ENCODE data around the gene TENM4.

The TENM4 gene

DNA sequence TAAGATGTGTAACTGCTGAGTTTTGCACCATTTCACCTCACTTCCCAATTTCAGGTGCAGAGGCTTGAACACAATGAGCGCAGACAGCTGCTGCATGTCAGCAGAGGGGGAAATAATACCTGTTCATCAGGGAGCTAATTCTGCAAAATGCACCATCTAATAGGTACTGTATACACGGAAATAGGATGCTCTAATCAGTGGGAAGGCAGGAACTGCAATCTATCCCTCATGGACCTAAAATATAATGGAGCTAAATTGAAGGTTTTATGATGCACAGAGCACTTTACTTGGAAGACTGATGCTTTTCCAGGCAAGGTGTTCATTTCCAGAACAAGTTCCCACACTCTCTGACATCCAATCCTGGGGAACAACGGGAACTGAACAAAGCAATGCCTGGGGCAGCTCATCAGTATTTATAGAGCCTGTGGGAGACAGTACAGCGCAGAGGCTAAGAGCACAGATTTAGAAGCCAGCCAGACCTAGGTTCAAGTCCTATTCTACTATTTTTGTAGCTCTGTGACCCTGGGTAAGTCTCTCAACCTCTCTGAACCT, 78.5 kb downstream of the TENM4 start:
- Histone ChIP-seq H3K4me1 (ENCODE audit: control insufficient read depth in 1 of 2, insufficient read depth in 2 of 2, low read length in 2 of 2) (no peaks in the 10 kb centered on the region), H3K27me3 (ENCODE audit: control insufficient read depth in 1 of 2, insufficient read depth in 2 of 2, low read length in 2 of 2) (no peaks in the 10 kb centered on the region), H3K4me3 (ENCODE audit: low read depth in 1 of 2, low read length in 2 of 2) (no peak overlapping the region), H3K9ac (ENCODE audit: low read depth in 1 of 2, low read length in 2 of 2) (no peak overlapping the region), H3K36me3 (ENCODE audit: control insufficient read depth in 1 of 2, insufficient read depth in 2 of 2, low read length in 2 of 2) (no peaks in the 10 kb centered on the region), H3K9me3 (ENCODE audit: control insufficient read depth in 1 of 2, low read length in 2 of 2) (no peaks in the 10 kb centered on the region), H3K27ac (ENCODE audit: low read depth, low read length) (no peak overlapping the region)

DNA sequence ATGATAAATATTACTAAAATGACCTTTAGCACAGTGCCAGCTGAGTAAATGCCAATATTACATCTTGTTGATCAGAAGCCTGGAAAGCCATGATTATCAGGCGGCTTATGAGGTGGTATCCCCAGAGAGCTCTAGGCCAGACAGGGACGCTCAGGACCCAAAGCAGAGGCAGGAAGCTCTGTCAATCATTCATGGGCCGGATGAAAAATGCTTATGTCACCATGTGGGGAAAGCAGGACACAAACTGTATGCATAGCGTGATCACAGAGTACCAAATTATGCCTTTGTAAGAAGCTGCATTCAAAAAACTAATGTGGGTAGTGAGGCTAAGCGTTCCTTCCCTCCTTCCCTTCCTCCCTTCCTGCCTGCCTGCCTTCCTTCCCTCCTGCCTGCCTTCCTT, 82.6 kb downstream of the TENM4 start:
- Histone ChIP-seq H3K9ac (ENCODE audit: low read depth in 1 of 2, low read length in 2 of 2) (no peak overlapping the region), H3K4me3 (ENCODE audit: low read depth in 1 of 2, low read length in 2 of 2) (no peak overlapping the region), H3K9me3 (ENCODE audit: control insufficient read depth in 1 of 2, low read length in 2 of 2) (no peaks in the 10 kb centered on the region), H3K27me3 (ENCODE audit: control insufficient read depth in 1 of 2, insufficient read depth in 2 of 2, low read length in 2 of 2) (no peaks in the 10 kb centered on the region), H3K36me3 (ENCODE audit: control insufficient read depth in 1 of 2, insufficient read depth in 2 of 2, low read length in 2 of 2) (no peaks in the 10 kb centered on the region), H3K4me1 (ENCODE audit: control insufficient read depth in 1 of 2, insufficient read depth in 2 of 2, low read length in 2 of 2) (no peaks in the 10 kb centered on the region), H3K27ac (ENCODE audit: low read depth, low read length) (no peak overlapping the region)

DNA sequence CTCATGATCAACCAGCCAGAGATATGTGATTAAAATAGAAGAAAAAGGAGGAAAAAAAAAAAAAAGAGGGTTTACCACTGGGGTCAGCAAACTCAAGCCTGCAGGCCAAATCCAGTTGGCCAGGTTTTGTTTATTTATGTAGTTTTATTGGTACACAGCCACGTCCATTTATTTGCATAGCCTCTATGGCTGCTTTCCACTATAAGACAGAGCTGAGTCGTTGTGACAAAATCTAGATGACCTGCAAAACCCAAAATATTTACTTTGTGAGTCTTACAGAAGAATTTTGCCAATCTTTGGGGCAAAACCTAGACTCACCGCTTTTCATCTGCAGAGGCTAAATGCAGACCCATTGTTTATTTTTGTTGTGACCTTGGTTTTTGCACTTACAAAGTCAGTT, 87.1 kb downstream of the TENM4 start:
- Histone ChIP-seq H3K9me3 (ENCODE audit: control insufficient read depth in 1 of 2, low read length in 2 of 2) (no peaks in the 10 kb centered on the region), H3K27me3 (ENCODE audit: control insufficient read depth in 1 of 2, insufficient read depth in 2 of 2, low read length in 2 of 2) (no peaks in the 10 kb centered on the region), H3K27ac (ENCODE audit: low read depth, low read length) (no peak overlapping the region), H3K9ac (ENCODE audit: low read depth in 1 of 2, low read length in 2 of 2) (no peak overlapping the region), H3K36me3 (ENCODE audit: control insufficient read depth in 1 of 2, insufficient read depth in 2 of 2, low read length in 2 of 2) (no peaks in the 10 kb centered on the region), H3K4me3 (ENCODE audit: low read depth in 1 of 2, low read length in 2 of 2) (no peak overlapping the region), H3K4me1 (ENCODE audit: control insufficient read depth in 1 of 2, insufficient read depth in 2 of 2, low read length in 2 of 2) (no peaks in the 10 kb centered on the region)

DNA sequence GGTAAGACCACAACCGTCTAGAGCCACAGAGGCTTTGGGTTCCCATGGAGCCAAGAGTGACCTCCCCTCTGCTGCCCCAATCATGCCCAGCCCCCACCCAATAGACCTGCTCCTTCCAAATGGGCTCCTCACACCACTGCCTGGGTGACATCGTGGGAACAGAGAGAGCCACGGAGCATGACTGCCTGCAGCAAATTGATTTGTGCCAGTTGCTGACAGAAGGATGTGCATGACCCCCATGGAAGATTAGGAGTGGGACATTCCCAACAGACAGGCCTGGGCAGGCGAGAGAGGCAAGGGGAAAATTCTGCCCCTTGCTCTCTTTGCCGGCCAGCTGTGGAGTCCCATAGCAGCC, 88.5 kb downstream of the TENM4 start:
- H3K9me3 ChIP-seq (ENCODE audit: control insufficient read depth in 1 of 2, low read length in 2 of 2): no peaks in the 10 kb centered on the region
- H3K4me1 ChIP-seq (ENCODE audit: control insufficient read depth in 1 of 2, insufficient read depth in 2 of 2, low read length in 2 of 2): no peaks in the 10 kb centered on the region
- H3K4me3 ChIP-seq (ENCODE audit: low read depth in 1 of 2, low read length in 2 of 2): no peak overlapping the region
- H3K9ac ChIP-seq (ENCODE audit: low read depth in 1 of 2, low read length in 2 of 2): no peak overlapping the region
- no peaks in the 10 kb centered on the region for H3K36me3 ChIP-seq (ENCODE audit: control insufficient read depth in 1 of 2, insufficient read depth in 2 of 2, low read length in 2 of 2)
- no peak overlapping the region for H3K27ac ChIP-seq (ENCODE audit: low read depth, low read length)
- no peaks in the 10 kb centered on the region for H3K27me3 ChIP-seq (ENCODE audit: control insufficient read depth in 1 of 2, insufficient read depth in 2 of 2, low read length in 2 of 2)

DNA sequence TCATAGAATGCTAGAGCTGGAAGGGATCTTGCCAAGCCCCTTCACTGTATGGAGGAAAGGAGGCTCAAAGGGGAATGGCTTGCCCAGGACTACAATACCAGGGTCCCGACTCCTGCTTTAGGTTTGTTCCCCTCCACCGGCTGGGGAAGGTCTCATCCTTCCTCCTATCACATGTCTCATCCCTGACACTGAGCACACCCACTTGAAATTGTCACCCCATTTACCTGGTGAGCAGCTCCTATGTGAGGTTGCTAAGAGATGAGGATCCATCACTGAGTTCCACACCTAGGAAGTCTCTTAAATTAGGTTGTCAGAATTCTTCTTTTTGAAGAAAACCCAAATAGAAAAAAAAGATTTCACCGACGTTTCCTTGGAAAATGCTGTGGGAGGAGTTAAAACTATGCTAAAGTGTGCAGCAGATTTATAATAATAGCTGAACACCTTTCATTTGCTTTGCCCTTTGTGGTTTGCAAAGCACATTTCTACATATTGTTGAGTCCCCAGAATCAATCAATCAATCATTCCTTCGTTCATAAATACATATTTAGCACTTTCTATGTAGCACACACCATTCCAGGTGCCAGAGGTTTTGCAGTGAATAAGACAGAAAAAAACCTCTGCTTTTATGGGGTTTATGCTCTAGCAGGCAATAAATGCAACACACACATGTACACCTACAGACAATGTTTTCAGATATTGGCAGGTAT, 91.7 kb downstream of the TENM4 start:
- no peak overlapping the region for H3K4me3 ChIP-seq (ENCODE audit: low read depth in 1 of 2, low read length in 2 of 2)
- no peak overlapping the region for H3K9ac ChIP-seq (ENCODE audit: low read depth in 1 of 2, low read length in 2 of 2)
- H3K27ac ChIP-seq (ENCODE audit: low read depth, low read length): no peak overlapping the region
- H3K36me3 ChIP-seq (ENCODE audit: control insufficient read depth in 1 of 2, insufficient read depth in 2 of 2, low read length in 2 of 2): no peaks in the 10 kb centered on the region
- no peaks in the 10 kb centered on the region for H3K4me1 ChIP-seq (ENCODE audit: control insufficient read depth in 1 of 2, insufficient read depth in 2 of 2, low read length in 2 of 2)
- H3K27me3 ChIP-seq (ENCODE audit: control insufficient read depth in 1 of 2, insufficient read depth in 2 of 2, low read length in 2 of 2): no peaks in the 10 kb centered on the region
- H3K9me3 ChIP-seq (ENCODE audit: control insufficient read depth in 1 of 2, low read length in 2 of 2): no peaks in the 10 kb centered on the region

DNA sequence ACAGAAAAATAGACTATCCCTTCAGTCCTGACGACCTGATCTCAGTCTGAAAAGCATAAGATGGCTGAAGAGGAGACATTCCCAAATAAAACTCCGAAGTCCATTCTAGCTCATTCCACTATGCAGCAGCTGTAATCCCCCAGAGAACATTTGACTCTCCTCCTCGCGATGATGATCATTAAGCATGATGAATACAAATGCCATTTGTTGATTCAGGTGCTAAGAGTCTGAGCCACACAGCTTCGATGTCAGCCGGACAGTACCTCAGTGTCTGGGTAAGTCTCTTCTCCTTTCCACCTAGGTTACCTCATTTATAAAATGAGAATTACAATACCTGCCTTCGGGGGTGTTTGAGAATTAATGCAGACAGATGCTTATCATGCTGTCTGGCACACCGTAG, 94.8 kb downstream of the TENM4 start:
- no peaks in the 10 kb centered on the region for H3K27me3 ChIP-seq (ENCODE audit: control insufficient read depth in 1 of 2, insufficient read depth in 2 of 2, low read length in 2 of 2)
- no peaks in the 10 kb centered on the region for H3K36me3 ChIP-seq (ENCODE audit: control insufficient read depth in 1 of 2, insufficient read depth in 2 of 2, low read length in 2 of 2)
- H3K9ac ChIP-seq (ENCODE audit: low read depth in 1 of 2, low read length in 2 of 2): no peak overlapping the region
- H3K4me3 ChIP-seq (ENCODE audit: low read depth in 1 of 2, low read length in 2 of 2): no peak overlapping the region
- no peaks in the 10 kb centered on the region for H3K4me1 ChIP-seq (ENCODE audit: control insufficient read depth in 1 of 2, insufficient read depth in 2 of 2, low read length in 2 of 2)
- H3K9me3 ChIP-seq (ENCODE audit: control insufficient read depth in 1 of 2, low read length in 2 of 2): no peaks in the 10 kb centered on the region
- H3K27ac ChIP-seq (ENCODE audit: low read depth, low read length): no peak overlapping the region

DNA sequence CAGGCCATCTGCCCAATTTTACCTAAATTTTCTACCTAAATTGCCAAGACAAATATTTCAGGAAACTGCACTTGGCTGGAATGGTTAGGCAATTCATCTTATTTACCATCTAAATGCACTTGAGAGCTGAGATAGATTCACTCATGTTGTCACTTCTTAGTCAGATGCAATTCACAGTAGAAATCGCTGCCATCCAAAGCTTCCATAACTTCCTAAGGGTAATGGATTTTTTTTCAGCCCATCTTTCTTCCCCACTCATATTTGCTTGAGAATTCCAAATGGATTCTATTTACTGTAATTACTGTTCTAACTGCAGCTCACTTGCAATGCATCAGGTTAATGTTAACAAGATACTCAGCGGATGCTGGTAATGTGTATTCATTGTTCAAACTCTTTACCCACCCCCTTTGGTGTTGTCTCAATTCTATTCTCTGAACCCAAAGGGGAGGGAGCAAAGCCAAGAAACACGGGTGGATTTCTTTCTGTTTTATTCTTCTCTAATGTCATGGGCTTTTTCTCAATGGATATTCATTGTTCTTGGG, 96.0 kb downstream of the TENM4 start:
- Histone ChIP-seq H3K4me1 (ENCODE audit: control insufficient read depth in 1 of 2, insufficient read depth in 2 of 2, low read length in 2 of 2) (no peaks in the 10 kb centered on the region), H3K36me3 (ENCODE audit: control insufficient read depth in 1 of 2, insufficient read depth in 2 of 2, low read length in 2 of 2) (no peaks in the 10 kb centered on the region), H3K4me3 (ENCODE audit: low read depth in 1 of 2, low read length in 2 of 2) (no peak overlapping the region), H3K27me3 (ENCODE audit: control insufficient read depth in 1 of 2, insufficient read depth in 2 of 2, low read length in 2 of 2) (no peaks in the 10 kb centered on the region), H3K27ac (ENCODE audit: low read depth, low read length) (no peak overlapping the region), H3K9ac (ENCODE audit: low read depth in 1 of 2, low read length in 2 of 2) (no peak overlapping the region), H3K9me3 (ENCODE audit: control insufficient read depth in 1 of 2, low read length in 2 of 2) (no peaks in the 10 kb centered on the region)

DNA sequence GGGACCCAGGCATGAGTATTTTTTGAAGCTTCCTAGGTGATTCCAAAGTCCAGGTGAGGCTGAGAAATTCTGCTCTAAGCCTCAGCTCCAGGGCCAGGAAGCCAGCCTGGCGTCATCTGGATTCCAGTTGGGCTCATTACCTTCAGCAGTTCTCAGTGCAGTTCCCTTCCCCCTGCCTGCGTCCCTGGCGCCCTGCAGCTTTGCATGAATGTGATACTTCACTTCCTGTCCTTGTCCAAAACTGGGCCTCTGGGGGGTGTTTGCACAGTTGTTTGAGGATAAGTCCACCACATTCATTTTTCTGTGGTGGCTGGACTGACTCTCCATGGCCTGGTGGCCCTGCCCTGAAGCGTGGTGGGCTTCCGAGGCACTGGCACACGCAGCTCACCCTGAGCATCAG, 98.1 kb downstream of the TENM4 start:
- Histone ChIP-seq H3K27ac (ENCODE audit: low read depth, low read length) (no peak overlapping the region), H3K36me3 (ENCODE audit: control insufficient read depth in 1 of 2, insufficient read depth in 2 of 2, low read length in 2 of 2) (no peaks in the 10 kb centered on the region), H3K4me1 (ENCODE audit: control insufficient read depth in 1 of 2, insufficient read depth in 2 of 2, low read length in 2 of 2) (no peaks in the 10 kb centered on the region), H3K27me3 (ENCODE audit: control insufficient read depth in 1 of 2, insufficient read depth in 2 of 2, low read length in 2 of 2) (no peaks in the 10 kb centered on the region), H3K9me3 (ENCODE audit: control insufficient read depth in 1 of 2, low read length in 2 of 2) (no peaks in the 10 kb centered on the region), H3K9ac (ENCODE audit: low read depth in 1 of 2, low read length in 2 of 2) (no peak overlapping the region), H3K4me3 (ENCODE audit: low read depth in 1 of 2, low read length in 2 of 2) (no peak overlapping the region)

DNA sequence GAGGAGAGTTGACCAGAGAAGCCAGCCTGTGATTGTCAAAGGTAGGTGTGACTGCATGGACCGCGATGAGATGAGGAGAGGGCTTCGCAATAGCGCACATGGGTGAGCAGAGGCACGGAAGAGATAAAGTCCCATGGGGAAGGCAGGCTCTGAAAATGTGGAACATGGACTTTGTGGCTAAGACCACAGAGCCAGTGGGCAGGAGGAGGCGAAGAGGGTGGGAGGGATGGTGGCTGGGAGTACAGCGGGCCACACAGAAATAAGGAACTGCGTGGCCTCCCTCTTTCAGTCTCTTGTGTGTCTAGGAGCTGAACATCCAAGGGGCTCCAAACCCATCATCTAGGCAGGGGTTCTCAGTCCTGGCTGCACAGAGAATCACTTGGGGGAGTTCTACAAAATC, 98.6 kb downstream of the TENM4 start:
- Histone ChIP-seq H3K9ac (ENCODE audit: low read depth in 1 of 2, low read length in 2 of 2) (no peak overlapping the region), H3K27ac (ENCODE audit: low read depth, low read length) (no peak overlapping the region), H3K9me3 (ENCODE audit: control insufficient read depth in 1 of 2, low read length in 2 of 2) (no peaks in the 10 kb centered on the region), H3K4me1 (ENCODE audit: control insufficient read depth in 1 of 2, insufficient read depth in 2 of 2, low read length in 2 of 2) (no peaks in the 10 kb centered on the region), H3K36me3 (ENCODE audit: control insufficient read depth in 1 of 2, insufficient read depth in 2 of 2, low read length in 2 of 2) (no peaks in the 10 kb centered on the region), H3K27me3 (ENCODE audit: control insufficient read depth in 1 of 2, insufficient read depth in 2 of 2, low read length in 2 of 2) (no peaks in the 10 kb centered on the region), H3K4me3 (ENCODE audit: low read depth in 1 of 2, low read length in 2 of 2) (no peak overlapping the region)

DNA sequence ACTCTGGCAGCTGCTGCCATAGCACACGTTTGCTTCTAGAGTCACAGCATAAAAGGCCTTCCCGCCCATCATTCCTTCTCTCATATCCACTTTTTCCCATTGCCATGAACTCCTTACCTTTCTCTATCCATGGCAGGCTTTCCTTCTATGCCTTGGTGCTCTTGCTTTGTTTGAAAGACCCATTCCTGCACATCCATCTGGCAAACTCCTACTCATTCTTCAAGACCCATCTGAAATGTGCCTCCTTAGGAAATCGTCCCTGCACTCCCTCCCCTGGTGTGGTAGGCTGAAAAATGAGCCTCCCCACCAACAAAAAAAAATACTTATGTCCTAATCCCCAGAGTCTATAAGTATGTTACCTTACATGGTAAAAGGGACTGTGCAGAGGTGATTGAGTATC, 100.3 kb downstream of the TENM4 start:
- H3K9ac ChIP-seq (ENCODE audit: low read depth in 1 of 2, low read length in 2 of 2): no peak overlapping the region
- H3K4me1 ChIP-seq (ENCODE audit: control insufficient read depth in 1 of 2, insufficient read depth in 2 of 2, low read length in 2 of 2): no peaks in the 10 kb centered on the region
- no peaks in the 10 kb centered on the region for H3K36me3 ChIP-seq (ENCODE audit: control insufficient read depth in 1 of 2, insufficient read depth in 2 of 2, low read length in 2 of 2)
- H3K4me3 ChIP-seq (ENCODE audit: low read depth in 1 of 2, low read length in 2 of 2): no peak overlapping the region
- H3K27ac ChIP-seq (ENCODE audit: low read depth, low read length): no peak overlapping the region
- no peaks in the 10 kb centered on the region for H3K9me3 ChIP-seq (ENCODE audit: control insufficient read depth in 1 of 2, low read length in 2 of 2)
- no peaks in the 10 kb centered on the region for H3K27me3 ChIP-seq (ENCODE audit: control insufficient read depth in 1 of 2, insufficient read depth in 2 of 2, low read length in 2 of 2)

Data from duodenal mucosa (tissue), 2 donors.